ENCODE data around the gene PXK.
"Not testable (repeated sequence)": the region's sequence is repeated elsewhere in the genome, so short reads cannot be mapped to it uniquely, and the experiment has no call there.

Gene PXK

DNA sequence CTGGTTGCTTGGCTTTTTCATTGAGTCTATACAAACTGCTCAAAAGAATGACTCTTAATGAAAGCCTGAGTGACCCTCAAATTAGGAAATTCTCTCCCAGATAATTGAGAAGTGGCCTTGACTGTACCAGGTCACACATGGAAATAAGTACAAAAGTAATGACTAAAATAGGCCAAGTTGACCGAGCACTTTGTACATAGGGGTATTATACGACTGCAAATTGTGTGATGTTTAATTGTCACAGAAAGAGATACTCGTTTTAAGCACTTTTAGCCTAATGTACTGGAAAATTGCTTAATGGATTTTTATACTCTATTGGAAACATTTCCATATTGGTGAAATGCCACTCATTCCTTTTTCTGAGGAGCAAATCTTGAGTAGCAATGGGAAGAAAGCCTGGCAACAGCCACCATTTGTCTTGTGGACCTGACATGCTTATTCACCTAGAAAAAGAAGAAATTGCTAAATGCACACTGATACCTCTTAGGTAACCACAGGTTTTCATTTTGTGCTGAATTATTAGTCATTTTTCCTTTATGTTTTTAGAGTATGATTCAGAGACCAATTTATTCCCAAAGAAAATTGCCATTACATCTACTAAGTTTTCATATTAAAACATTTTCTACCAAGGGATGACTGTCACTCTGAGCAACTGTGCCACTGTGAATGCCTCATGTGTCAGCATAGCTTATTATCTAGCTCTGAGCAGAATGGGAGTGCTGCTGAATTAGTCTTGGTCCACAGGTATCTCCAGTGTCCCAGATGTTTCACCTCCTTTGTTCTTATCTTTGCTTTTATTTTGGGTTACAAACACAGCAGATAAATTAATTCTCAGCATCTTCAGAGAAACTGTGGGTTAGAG lies 8.9 kb upstream of the PXK start:
- in situ Hi-C loops (cut with MboI; ENCODE audit: low sequenced_read_pairs), result no loop called here

DNA sequence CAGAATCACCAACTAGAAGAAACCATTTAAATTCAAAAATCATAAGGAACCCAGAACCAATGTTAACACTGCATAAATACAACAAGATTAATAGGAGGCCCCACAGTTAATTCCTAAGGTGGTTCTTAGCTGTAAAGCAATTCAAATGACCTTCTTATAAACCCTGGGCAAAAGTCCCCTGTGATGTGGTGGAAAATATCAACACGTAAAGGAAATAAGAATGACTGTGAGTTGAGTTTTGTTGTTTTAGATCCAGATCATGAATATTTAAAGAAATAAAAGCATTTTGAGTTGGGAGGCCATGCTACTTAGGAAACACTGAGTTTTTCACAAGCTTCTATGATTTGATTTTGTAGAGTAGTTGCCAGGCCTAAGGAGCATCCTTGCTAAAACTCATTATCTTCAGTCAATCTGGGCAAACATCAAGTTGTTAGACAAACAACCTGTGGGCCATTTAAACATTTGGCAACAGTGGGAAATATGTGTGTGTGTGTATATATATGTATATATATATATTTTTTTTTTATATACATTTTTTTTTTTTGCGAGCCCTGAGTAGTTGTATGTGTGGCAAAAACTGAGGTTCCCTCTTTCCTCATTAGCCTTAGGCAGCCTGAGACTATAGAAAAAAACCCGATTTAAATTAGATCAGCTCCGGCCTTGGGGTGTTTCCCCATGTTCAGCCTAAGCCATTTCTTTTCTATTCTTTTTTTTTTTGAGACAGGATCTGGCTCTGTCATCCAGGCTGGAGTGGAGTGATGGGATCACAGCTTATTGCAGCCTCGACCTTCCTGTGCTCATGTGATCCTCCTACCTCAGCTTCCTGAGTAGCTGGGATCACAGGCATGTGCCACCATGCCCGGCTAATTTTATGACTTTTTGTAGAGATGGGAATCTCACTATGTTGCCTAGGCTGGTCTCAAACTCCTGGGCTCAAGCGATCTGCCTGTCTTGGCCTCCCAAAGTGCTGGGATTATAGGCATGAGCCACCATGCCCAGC lies 8.0 kb upstream of the PXK start:
- in situ Hi-C loops (cut with MboI; ENCODE audit: low sequenced_read_pairs), result no loop called here

DNA sequence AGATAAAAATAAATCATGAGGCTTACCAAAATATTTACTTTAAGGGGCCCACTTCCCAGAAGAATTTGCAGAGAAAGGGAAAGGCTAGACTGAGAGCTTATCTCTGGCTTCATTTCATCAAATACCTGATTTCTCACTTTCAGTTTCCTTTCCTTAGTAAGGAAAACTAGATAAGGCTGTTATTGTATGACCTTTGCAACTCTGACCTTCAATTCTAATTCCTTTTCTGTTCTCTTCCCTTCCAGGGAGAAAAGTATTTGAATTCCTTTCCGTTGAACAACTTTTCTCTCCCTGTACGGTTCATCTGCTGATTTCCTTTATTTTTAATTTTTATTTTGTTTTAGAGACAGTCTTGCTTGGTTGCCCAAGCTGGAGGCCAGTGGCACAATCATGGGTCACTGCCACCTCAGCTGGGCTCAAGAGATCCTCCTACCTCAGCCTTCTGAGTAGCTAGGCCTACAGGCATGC lies 7.1 kb upstream of the PXK start:
- in situ Hi-C loops (cut with MboI; ENCODE audit: low sequenced_read_pairs), result no loop called here

DNA sequence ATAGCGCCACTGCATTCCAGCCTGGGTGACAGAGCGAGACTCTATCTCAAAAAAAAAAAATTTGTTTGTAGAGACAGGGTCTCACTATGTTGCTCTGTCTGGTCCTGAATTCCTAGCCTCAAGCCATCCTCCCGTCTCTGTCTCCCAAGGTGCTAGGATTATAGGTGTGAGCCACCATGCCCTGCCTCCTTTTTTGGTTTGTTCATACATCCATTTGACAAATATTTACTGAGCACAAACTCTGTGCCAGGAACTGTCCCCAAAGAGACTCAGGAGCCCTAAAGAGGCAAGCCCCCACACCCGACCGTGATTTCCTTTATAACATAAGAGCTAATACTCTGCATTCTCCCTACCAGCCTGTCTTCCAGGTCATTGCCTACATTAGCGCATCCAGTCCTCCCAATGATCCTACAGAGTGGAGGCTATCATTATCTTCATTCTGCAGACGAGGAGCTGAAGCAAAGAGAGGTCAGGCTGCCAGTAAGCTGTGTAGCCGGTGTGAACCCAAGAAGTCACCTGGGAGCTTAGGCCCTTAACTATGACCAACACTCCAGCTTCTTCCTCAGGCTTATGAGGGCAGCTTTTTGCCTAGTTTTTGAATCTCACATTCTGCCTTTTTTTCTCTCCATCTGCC lies 6.3 kb upstream of the PXK start:
- in situ Hi-C loops (cut with MboI; ENCODE audit: low sequenced_read_pairs), result no loop called here

DNA sequence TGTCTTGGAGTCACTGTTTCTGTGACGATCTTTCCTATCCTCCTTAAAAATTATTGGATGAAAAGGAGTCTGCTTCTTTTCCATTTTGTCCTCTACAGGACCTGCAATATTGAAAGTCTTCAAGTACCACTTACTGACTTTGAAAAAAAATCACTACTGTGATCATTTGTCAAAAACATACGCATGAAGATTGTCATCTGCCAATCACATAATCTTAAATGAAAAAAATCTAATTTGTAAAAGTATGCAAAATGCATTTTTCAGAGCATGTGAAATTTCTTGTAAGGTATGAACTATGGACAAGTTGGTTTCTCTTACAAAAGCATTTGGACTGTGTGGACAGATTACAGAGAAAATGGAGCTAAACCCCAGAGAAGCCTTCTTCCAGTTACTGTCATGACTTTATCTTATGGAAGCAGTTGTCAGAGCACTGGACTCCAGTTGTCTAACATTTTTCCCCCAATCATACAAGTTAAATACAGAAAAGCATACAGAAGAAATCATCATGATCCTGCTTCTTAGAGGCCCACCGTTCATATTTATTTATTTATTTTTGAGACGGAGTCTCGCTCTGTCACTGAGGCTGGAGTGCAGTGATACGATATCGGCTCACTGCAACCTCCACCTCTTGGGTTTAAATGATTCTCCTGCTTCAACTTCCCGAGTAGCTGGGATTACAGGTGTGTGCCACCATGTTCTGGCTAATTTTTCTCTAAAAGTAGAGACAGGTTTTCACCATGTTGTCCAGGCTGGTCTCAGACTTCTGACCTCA lies 3.4 kb upstream of the PXK start:
- in situ Hi-C loops (cut with MboI; ENCODE audit: low sequenced_read_pairs), result no loop called here

DNA sequence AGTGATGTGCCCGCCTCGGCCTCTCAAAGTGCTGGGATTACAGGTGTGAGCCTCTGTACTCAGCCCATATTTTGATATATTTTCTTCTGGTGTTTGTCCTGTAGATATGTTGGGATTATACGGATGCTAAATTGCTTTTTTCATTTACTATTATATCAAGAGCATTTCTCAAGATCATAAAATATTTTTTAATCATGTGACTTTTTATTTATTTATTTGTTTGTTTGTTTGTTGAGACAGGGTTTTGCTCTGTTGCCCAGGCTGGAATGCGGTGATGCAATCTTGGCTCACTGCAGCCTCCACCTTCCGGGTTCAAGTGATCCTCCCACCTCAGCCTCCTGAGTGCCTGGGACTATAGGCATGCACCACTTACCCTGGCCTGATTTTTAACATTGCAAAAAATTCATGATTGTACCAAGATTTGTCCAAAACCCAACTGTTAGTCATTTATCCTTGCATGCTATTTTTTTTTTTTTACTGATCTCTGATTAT lies 2.7 kb upstream of the PXK start:
- in situ Hi-C loops (cut with MboI; ENCODE audit: low sequenced_read_pairs), result no loop called here

DNA sequence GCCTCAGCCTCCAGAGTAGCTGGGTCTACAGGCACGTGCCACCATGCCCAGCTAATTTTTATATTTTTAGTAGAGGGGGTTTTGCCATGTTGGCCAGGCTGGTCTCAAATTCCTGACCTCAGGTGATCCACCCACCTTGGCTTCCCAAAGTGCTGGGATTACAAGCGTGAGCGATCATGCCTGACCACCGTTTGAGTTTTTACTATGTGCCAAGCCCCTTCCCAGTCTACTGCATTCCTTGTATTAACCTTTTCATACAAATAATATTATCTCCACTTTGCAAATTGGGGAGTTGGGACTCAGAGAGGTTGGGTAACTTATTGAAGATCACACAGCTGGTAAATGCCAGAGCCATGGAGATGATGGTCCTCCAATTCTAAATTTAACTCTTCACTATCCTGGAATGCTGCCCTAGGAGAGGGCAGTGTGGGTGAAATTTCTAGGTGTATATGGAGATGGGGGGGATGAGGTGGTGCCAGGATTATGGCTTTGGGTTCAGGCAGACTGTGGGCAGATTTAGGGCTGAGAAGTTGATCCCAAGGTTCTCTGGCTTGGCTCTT lies 1.0 kb upstream of the PXK start:
- in situ Hi-C loops (cut with MboI; ENCODE audit: low sequenced_read_pairs), result no loop called here

DNA sequence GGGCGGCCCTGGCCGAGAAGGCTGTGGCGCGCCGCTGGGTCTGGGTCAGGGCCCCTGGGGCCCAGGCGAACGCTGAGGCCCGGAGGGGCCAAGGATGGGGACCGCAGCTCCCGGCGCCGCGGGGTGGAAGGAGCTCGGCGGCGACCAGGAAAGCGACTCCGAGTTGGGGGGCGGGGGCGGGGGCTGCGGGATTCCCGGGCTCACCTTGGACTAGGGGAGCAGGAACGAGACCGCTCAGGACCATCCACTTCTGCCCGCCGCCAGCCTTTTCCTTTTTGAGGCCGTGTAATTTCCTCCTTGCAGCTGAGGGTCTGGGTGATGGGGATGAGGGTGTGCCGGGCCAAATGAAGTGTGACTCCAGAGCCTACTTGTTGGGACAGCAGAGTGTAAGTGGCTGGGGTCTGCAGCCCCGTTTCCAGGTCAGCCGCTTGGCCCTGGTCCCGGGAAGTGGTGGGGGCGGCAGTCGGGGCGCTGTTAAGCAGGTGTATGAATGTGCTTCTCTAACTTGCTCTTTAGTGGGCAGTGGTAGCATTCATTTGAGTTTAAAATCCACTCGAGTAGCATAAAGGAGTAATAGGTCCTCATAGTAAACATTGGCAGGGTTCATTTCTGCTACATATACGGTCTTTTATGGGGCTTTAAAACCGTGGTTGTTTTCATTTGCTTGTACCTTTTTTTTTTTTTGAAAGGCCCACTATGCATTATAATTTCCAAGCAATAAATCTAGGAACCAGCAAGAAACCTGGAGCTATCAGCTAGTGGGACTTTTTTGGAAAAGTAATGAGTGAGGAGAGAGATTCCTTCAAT lies 717 bp downstream of the PXK start:
- in situ Hi-C loops (cut with MboI; ENCODE audit: low sequenced_read_pairs), result no loop called here

DNA sequence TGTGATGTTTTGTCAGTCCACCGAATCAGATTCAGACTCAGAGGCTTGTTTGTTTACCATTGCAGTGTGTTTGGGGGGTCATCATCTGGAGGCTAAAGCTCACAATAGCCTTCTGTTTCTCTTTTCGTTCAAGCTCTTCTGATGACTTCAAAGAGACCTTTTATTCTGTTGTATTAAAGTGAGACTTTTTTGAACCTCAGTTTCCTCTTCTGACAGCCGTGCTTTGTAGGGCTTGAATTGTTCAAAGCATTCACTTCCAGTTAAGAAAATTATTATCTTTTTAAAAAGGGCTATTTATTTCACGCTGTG lies 1.3 kb downstream of the PXK start:
- in situ Hi-C loops (cut with MboI; ENCODE audit: low sequenced_read_pairs), result no loop called here

DNA sequence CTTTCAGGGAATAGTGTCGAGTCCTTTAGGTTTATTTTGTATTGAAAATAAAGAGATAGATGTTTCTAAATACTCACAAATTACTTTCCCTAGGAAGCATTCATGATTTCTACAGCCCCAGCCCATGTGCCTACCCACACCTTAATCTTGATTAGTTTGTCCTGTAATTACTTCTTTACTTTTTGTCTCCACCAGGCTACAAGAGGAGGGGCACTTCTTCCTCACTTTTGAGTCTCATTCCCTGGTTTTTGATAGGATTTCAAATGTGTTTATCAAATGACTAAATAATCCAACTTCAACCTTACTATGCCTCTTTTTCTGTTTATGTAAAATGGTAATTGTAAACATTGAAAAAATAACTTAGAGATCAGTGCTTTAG lies 1.8 kb downstream of the PXK start:
- in situ Hi-C loops (cut with MboI; ENCODE audit: low sequenced_read_pairs), result no loop called here

DNA sequence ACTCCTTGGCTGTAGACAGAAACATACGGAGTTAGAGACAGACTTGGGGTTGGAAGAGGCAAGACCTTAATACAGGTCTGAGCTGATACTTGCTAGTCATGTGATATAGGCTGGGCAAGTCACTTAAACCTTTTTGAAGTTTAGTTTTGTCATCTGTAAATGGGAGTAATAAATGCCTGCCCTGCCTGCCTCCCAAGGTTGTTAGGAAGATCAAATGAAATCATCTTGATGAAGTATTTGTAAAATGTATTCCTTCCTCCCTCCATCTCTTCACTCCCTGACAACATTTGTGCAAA lies 2.9 kb downstream of the PXK start:
- in situ Hi-C loops (cut with MboI; ENCODE audit: low sequenced_read_pairs), result no loop called here

DNA sequence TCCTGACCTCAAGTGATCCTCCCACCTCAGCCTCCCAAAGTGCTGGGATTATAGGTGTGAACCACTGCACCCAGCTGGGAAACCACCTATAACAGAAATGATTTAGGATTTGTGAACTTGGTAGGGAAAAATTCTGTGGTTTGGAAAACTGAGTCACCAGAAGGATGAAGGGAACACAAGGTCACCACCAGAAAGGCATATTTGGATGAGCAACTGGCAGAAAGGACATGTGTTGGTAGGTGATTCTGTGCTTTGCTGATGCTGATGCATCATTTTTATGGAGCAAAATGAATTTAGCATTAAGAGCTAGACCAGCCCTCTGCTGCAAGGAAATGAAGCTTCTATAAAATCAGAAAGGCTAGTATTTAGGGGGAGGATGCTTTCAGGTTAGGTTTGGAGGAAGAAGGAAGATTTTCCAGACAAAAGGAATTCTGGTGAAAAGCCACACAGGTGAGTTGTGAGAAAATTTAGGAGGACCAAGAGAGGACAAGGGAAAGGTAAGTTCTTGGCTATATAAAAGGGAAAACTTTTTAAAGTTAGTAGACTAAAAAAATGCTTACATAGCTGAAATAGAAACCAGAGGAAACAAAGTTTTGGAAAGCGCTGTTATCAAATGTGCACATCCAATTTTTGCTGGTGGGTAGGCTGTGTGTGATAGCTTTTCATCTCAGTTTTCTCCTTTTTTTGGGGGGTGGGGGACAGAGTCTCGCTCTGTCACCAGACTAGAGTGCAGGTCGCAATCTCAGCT lies 3.6 kb downstream of the PXK start:
- in situ Hi-C loops (cut with MboI; ENCODE audit: low sequenced_read_pairs), result no loop called here

DNA sequence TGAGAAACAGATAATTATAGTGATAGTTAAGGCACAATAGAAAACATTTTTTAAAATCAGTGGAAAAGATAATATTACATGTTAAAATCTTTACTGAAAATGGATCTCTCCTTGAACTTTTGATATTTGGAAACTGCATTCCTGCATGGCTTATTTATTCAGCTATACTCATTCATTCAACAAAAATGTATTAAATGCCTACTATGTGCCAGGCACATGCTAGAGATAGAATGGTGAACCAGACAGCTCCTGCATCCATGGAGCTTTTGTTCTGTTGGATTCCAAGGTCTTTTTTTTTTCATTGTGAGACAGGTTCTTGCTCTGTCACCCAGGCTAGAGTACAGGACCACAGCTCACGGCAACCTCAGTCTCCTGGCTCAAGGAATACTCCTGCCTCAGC lies 4.5 kb downstream of the PXK start:
- in situ Hi-C loops (cut with MboI; ENCODE audit: low sequenced_read_pairs), result no loop called here

DNA sequence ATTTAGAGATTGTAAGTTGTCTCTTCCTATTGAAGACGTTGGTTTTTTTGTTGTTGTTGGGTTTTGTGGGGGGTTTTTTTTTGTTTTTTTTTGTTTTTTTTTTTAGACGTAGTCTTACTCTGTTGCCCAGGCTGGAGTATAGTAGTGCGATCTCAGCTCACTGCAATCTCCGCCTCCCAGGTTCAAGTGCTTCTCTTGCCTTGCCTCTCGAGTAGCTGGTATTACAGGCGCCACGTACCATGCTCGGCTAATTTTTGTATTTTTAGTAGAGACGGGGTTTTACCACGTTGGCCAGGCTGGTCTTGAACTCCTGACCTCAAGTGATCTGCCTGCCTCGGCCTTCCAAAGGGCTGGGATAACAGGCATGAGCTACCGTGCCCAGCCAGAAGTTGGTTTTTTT lies 6.5 kb downstream of the PXK start:
- in situ Hi-C loops (cut with MboI; ENCODE audit: low sequenced_read_pairs), result not testable (repeated sequence)

DNA sequence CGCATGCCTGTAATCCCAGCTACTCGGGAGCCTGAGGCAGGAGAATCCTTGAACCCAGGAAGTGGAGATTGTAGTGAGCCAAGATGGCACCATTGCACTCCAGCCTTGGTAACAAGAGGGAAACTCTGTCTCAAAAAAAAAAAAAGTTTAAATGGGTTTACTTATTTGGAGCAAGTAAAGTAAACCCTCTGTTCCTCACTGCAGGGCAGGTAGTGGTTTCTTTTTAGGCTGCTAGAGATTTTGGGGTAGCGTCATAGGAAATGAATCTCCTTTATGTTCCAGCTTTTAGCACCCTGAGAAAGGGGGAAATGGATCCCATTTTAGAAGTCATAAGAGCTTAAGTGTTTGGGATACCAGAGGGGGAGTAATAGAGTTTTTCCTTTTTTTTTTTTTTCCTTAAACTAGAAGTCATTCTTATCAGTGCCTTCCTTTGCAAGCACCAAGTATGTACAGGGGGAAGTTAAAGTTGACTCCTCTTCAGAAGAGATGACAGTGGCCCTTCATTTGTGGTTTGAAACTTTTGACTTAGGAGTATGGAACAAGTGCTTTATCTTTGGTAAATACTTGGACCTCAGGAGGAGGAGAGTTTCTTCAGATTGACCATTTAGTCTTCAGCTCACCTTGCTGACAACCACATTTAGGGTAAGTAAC lies 8.0 kb downstream of the PXK start:
- in situ Hi-C loops (cut with MboI; ENCODE audit: low sequenced_read_pairs), result no loop called here

DNA sequence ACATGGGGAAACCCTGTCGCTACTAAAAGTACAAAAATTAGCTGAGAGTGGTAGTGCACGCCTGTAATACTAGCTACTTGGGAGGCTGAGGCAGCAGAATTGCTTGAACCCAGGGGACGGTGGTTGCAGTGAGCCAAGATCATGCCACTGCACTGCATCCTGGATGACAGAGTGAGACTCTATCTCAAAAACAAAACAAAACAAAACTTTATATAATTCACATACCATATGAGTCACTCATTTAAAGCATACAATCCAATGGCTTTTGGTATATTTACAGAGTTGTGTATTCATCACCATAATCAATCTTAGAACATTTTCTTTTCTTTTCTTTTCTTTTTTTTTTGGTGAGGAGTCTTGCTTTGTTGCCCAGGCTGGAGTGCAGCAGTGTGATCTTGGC lies 8.7 kb downstream of the PXK start:
- in situ Hi-C loops (cut with MboI; ENCODE audit: low sequenced_read_pairs), result no loop called here

DNA sequence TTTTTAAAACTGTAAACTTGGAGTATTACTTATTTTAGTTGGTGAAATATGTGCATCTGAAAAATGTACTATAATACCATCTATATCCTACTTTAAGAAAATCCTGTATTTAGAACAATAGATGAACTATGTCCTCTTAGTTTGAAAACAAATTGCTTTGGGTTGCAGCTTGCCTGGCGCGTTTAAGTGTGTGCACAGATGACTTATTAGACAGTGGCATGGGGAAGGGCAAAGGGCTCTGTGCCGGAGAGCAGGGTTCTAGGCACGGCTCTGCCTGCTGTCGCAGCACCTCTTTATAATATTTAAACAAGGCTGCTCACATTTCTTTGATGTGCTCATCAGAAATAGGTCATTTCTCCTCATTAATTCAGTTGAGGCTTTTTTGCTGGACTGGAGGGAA lies 10.0 kb downstream of the PXK start:
- in situ Hi-C loops (cut with MboI; ENCODE audit: low sequenced_read_pairs), result no loop called here

DNA sequence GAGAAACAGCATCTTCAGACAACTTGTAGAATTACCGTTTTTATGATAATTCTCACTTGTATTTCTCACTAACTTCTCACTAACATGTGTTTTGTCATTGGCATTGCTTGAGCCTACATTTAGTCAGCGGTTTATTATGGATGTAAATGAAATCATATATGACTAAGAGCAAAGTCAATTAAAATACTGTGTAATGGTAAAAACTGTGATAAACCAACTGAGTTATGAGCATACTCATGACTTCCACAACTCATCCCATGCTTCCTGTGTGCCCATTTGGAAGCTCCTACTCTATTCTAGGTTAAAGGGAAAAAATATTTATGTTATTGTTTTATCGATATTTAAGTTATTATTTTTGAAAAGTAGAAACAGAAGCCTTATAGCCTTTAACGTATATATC lies 12.8 kb downstream of the PXK start:
- in situ Hi-C loops (cut with MboI; ENCODE audit: low sequenced_read_pairs), result no loop called here

DNA sequence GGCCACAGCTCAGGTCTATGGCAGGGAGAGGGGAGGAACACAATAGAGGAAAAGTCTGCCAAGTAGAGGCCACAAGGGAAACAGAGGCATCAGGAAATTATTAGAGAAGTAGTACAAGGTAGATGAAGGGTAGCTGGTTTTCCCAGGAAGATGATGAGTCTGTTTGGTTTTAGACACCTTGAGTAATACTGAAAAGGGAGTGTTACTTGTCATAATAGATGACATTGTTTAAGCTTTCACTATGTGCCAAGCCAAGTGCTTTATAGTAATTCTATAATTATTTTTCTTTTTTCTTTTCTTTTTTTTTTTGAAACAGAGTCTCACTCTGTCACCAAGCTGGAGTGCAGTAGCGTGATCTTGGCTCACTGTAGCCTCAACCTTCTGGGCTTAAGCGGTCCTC lies 13.7 kb downstream of the PXK start:
- in situ Hi-C loops (cut with MboI; ENCODE audit: low sequenced_read_pairs), result no loop called here

All from hTERT RPE-1 (cell line).